Measurements from ENCODE around the gene SUGCT. TPM values are rescaled to one million over a fixed set of nuclear protein-coding genes. Genes with fewer than 3 reads are reported as not detected.

Gene SUGCT
- total and polyA plus RNA-seq, 2 of the 13 experiments (the other 11 are each of a cell fraction or from before 2014, with no cell fraction given) = 10.1 to 22.2 TPM

- DNase-seq (ENCODE audit: low spot score) (no peak), ATAC-seq (no peak), FAIRE-seq (no peak)
- no TSS peak for BruUV-seq (replicated peaks)
- H3K27ac ChIP-seq (ENCODE audit: extremely low read length, insufficient read depth, low read length) = no peak overlapping the region
- H3K4me2 ChIP-seq (ENCODE audit: low read depth, low read length) = no peak overlapping the region
- H4K20me1 ChIP-seq (ENCODE audit: insufficient read depth, low read length) = no peaks in the 10 kb centered on the region
- no peaks in the 10 kb centered on the region for H3K27me3 ChIP-seq (ENCODE audit: control insufficient read depth in 1 of 2, insufficient read depth in 2 of 2, low read length in 2 of 2)
- ChIA-PET POLR2A (no interaction called here), CTCF (ENCODE audit: low intra/inter-chr PET ratio, low total read pairs) (no interaction called here)
- TF ChIP-seq ZNF253 (CRISPR knock-in tag; IDR thresholded peaks at IDR 0.05; ENCODE audit: borderline replicate concordance) = no peak
- no peak for TF ChIP-seq CSRNP1 (CRISPR knock-in tag; IDR thresholded peaks at IDR 0.05)
- TF ChIP-seq FOSL2 (CRISPR knock-in tag; IDR thresholded peaks at IDR 0.05) = no peak
- in situ Hi-C loops (cut with HindIII; ENCODE audit: extremely low pct_ligation_motif_present, low pct_unique_long_range_greater_than_20kb) (no loop called here), intact Hi-C loops (cut with micrococcal nuclease; ENCODE audit: unreplicated experiment) (no loop called here)
- H3K79me2 ChIP-seq (ENCODE audit: insufficient read depth, low read length) = no peaks in the 10 kb centered on the region
- no peaks in the 10 kb centered on the region for H3K9me3 ChIP-seq (ENCODE audit: low read length)
- no peaks in the 10 kb centered on the region for H3K36me3 ChIP-seq (replicated peaks in 1 of 2; ENCODE audit: control insufficient read depth in 1 of 2, insufficient read depth in 2 of 2, low read length in 2 of 2)
- 99% methylated on average over 3 of the region's 3 CpGs for WGBS (ENCODE audit: low lambda C conversion rate)
- H3K4me1 ChIP-seq (ENCODE audit: insufficient read depth, low read length) = no peaks in the 10 kb centered on the region
- no peak overlapping the region for H2AFZ ChIP-seq (ENCODE audit: low read length)
- no peak overlapping the region for H3K4me3 ChIP-seq (replicated peaks in 1 of 3; ENCODE audit: insufficient read depth in 1 of 3, low read depth in 2 of 3, low read length in 3 of 3)
- no peak overlapping the region for H3K9ac ChIP-seq (ENCODE audit: insufficient read depth, low read depth, low read length)
Observed at GRCh38 chr7:40519009-40519408, 384.2 kb downstream of the SUGCT start.

- H3K9me3 ChIP-seq (ENCODE audit: low read length) = no peaks in the 10 kb centered on the region
- no peaks in the 10 kb centered on the region for H3K79me2 ChIP-seq (ENCODE audit: insufficient read depth, low read length)
- no peak for ATAC-seq
- no peak for FAIRE-seq
- BruUV-seq (replicated peaks) = no TSS peak
- no peak overlapping the region for H3K9ac ChIP-seq (ENCODE audit: insufficient read depth, low read depth, low read length)
- no peak overlapping the region for H2AFZ ChIP-seq (ENCODE audit: low read length)
- no peaks in the 10 kb centered on the region for H4K20me1 ChIP-seq (ENCODE audit: insufficient read depth, low read length)
- H3K4me3 ChIP-seq (replicated peaks in 1 of 3; ENCODE audit: insufficient read depth in 1 of 3, low read depth in 2 of 3, low read length in 3 of 3) = no peak overlapping the region
- H3K4me1 ChIP-seq (ENCODE audit: insufficient read depth, low read length) = no peaks in the 10 kb centered on the region
- H3K36me3 ChIP-seq (replicated peaks in 1 of 2; ENCODE audit: control insufficient read depth in 1 of 2, insufficient read depth in 2 of 2, low read length in 2 of 2) = no peaks in the 10 kb centered on the region
- intact Hi-C loops (cut with micrococcal nuclease; ENCODE audit: unreplicated experiment) = no loop called here
- no peak overlapping the region for H3K4me2 ChIP-seq (ENCODE audit: low read depth, low read length)
- WGBS (ENCODE audit: low lambda C conversion rate) = 87% methylated on average over 7 of the region's 7 CpGs
- POLR2A ChIA-PET = no interaction called here
- no peaks in the 10 kb centered on the region for H3K27me3 ChIP-seq (ENCODE audit: control insufficient read depth in 1 of 2, insufficient read depth in 2 of 2, low read length in 2 of 2)
- CTCF ChIA-PET (ENCODE audit: low intra/inter-chr PET ratio, low total read pairs) = no interaction called here
- H3K27ac ChIP-seq (ENCODE audit: extremely low read length, insufficient read depth, low read length) = no peak overlapping the region
- in situ Hi-C loops (cut with HindIII; ENCODE audit: extremely low pct_ligation_motif_present, low pct_unique_long_range_greater_than_20kb) = no loop called here
- DNase-seq (ENCODE audit: low spot score) = no peak
- TF ChIP-seq MAZ (IDR thresholded peaks at IDR 0.05; ENCODE audit: borderline replicate concordance, low read depth, low read length) (no peak), MAZ (CRISPR knock-in tag; IDR thresholded peaks at IDR 0.05; ENCODE audit: low read depth) (no peak), GATA4 (IDR thresholded peaks at IDR 0.05; ENCODE audit: borderline replicate concordance, low read depth) (no peak), RNF219 (CRISPR knock-in tag; IDR thresholded peaks at IDR 0.05) (no peak), ZFP62 (CRISPR knock-in tag; IDR thresholded peaks at IDR 0.05) (no peak), SIN3A (IDR thresholded peaks at IDR 0.05; ENCODE audit: borderline replicate concordance, low read depth, low read length) (no peak), ZSCAN21 (CRISPR knock-in tag; IDR thresholded peaks at IDR 0.05; ENCODE audit: borderline replicate concordance) (no peak), ZNF276 (CRISPR knock-in tag; IDR thresholded peaks at IDR 0.05; ENCODE audit: low read depth) (no peak), FOXA3 (CRISPR knock-in tag; IDR thresholded peaks at IDR 0.05) (no peak), MTF1 (CRISPR knock-in tag; IDR thresholded peaks at IDR 0.05) (no peak)
Observed at GRCh38 chr7:40520986-40521738, 386.4 kb downstream of the SUGCT start.
